Measurements from ENCODE around the gene CCDC70. TPM values are rescaled to one million over a fixed set of nuclear protein-coding genes. Genes with fewer than 3 reads are reported as not detected.

The CCDC70 gene
- total and polyA plus RNA-seq, 8 donors = not detected

- peak; percentile 57 to 77 for DNase-seq
- WGBS, 5 donors = 35 to 47% (median 39%) methylated on average over 15 to 20 of the region's 20 CpGs
- intact Hi-C loops (cut with DNase I; ENCODE audit: low total_unique reads) = no loop called here
- Histone ChIP-seq H3K27ac (no peak within 1 kb of the TSS), H3K4me1 (peaks cover 0 to 8% (median 8%) of the 10 kb centered on the region in 4 donors), H3K36me3 (no peaks in the 10 kb centered on the region), H3K9me3 (no peaks in the 10 kb centered on the region), H3K4me3 (peak within 1 kb of the TSS in 2 of 4 donors; percentile 16 to 19), H3K27me3 (peaks cover 0 to 17% (median 3%) of the 10 kb centered on the region in 3 donors)
- TF ChIP-seq POLR2A (IDR thresholded peaks at IDR 0.05) = no peak
- peak in 5 of 7 experiments; percentile 66 to 84 (median 75) for TF ChIP-seq CTCF (IDR thresholded peaks at IDR 0.05)
- no peak for TF ChIP-seq POLR2AphosphoS5 (IDR thresholded peaks at IDR 0.05)
Observed at GRCh38 chr13:51844862-51845573, 16.8 kb upstream of the CCDC70 start, which contains the start of gene TMEM272. Gene TMEM272, minus strand, starts transcription at chr13:51845177. Its CDS starts 6,647 bp downstream, at chr13:51838530.

- H3K9me3 ChIP-seq = no peaks in the 10 kb centered on the region
- H3K27me3 ChIP-seq = peaks cover 0 to 17% (median 3%) of the 10 kb centered on the region in 3 donors
- WGBS, 5 donors = 46 to 84% (median 69%) methylated on average over 5 of the region's 5 CpGs
- TF ChIP-seq POLR2A (IDR thresholded peaks at IDR 0.05) (no peak), EP300 (IDR thresholded peaks at IDR 0.05) (no peak), CTCF (IDR thresholded peaks at IDR 0.05) (no peak)
- H3K36me3 ChIP-seq = no peaks in the 10 kb centered on the region
- no peak for DNase-seq
- intact Hi-C loops (cut with DNase I; ENCODE audit: low total_unique reads) = no loop called here
- H3K4me3 ChIP-seq = peak overlapping the region in 2 of 4 donors; percentile 16 to 19
- no peak overlapping the region for H3K27ac ChIP-seq
- peaks cover 0 to 8% (median 8%) of the 10 kb centered on the region in 4 donors for H3K4me1 ChIP-seq
Observed at GRCh38 chr13:51845574-51846318, 16.0 kb upstream of the CCDC70 start.

- intact Hi-C loops (cut with DNase I; ENCODE audit: low total_unique reads) = no loop called here
- WGBS, 5 donors = 61 to 86% (median 80%) methylated on average over 1 of the region's 1 CpG
Observed at GRCh38 chr13:51846756-51847155, 15.0 kb upstream of the CCDC70 start.

More at GRCh38 chr13:51846756-51847155, 15.0 kb upstream of the CCDC70 start:
- TF ChIP-seq CTCF (IDR thresholded peaks at IDR 0.05) = no peak
- Histone ChIP-seq H3K27ac (no peak overlapping the region), H3K27me3 (peaks cover 0 to 17% (median 3%) of the 10 kb centered on the region in 3 donors), H3K4me1 (peaks cover 0 to 8% (median 8%) of the 10 kb centered on the region in 4 donors), H3K36me3 (no peaks in the 10 kb centered on the region), H3K9me3 (no peaks in the 10 kb centered on the region), H3K4me3 (no peak overlapping the region)
- no peak for DNase-seq
